BJ (cell line): ENCODE data around the gene PC. TPM values are rescaled to one million over a fixed set of nuclear protein-coding genes. Genes with fewer than 3 reads are reported as not detected.

Experiments
- CTCF ChIA-PET: fragments of 350-600 bp; formaldehyde crosslinking; extraction: SDS; loops from one replicate; lab custom pipeline; 2021; ENCODE audit warnings: antibody characterized with exemption, inconsistent platforms; lab: Yijun Ruan, JAX
- POLR2A ChIA-PET: fragments of 300-600 bp; sonication (Branson Sonifier 250); formaldehyde crosslinking; extraction: SDS; loops from one replicate; lab custom pipeline; 2021; ENCODE audit warnings: antibody characterized with exemption; lab: Charles Lee
- DNase-seq: peaks from one replicate; pipeline ENCODE4 v3.0.0-alpha.2; 2011; ENCODE audit warnings: low read depth
- H3K27me3 ChIP-seq: 2 replicates; pipeline ENCODE4 v1.6.0; 2011; ENCODE audit warnings: low read length; ENCODE audit not compliant: control insufficient read depth, insufficient read depth
- H3K36me3 ChIP-seq: 2 replicates; pipeline ENCODE4 v1.5.1; 2011; ENCODE audit warnings: low read length; ENCODE audit not compliant: control insufficient read depth, insufficient read depth
- H3K4me3 ChIP-seq: 2 replicates; pipeline ENCODE4 v1.5.1; 2011; ENCODE audit warnings: low read depth, mild to moderate bottlenecking, control low read depth, low read length
- CTCF ChIP-seq: IDR thresholded peaks from 2 replicates; pipeline ENCODE4 v1.5.1; 2011; ENCODE audit warnings: low read depth, mild to moderate bottlenecking, control low read depth, inconsistent platforms, low read length, moderate library complexity; ENCODE audit not compliant: insufficient read depth
- polyA plus RNA-seq: library from polyadenylated mRNA; depleted of rRNA; stranded (reverse); fragments of >200 nt; gene quantifications from 2 replicates; pipeline ENCODE4 v1.2.3, GENCODE V29; 2011

PC gene
- polyA plus RNA-seq, 1 experiment = 14.3 TPM

- Histone ChIP-seq H3K27me3 (no peaks in the 10 kb centered on the region), H3K4me3 (no peak overlapping the region), H3K36me3 (no peaks in the 10 kb centered on the region; the same call in 1 of the 2 replicates)
- no peak for TF ChIP-seq CTCF
- ChIA-PET CTCF (interaction anchor here (0.9 kb wide), 1 partner anchor 95 kb away, joined by 3 read pairs; no protein-coding TSS in a partner anchor), POLR2A (no interaction called here)
- DNase-seq = no peak
Observed at GRCh38 chr11:66951135-66951534, 7.0 kb downstream of the PC start.

GRCh38 chr11:66950112-66950535 lies 8.1 kb downstream of the PC start:
- no peaks in the 10 kb centered on the region for H3K27me3 ChIP-seq
- no peak overlapping the region for H3K4me3 ChIP-seq
- ChIA-PET CTCF (interaction anchor here (1.0 kb wide), 1 partner anchor 103 kb away, joined by 3 read pairs; no protein-coding TSS in a partner anchor), POLR2A (no interaction called here)
- DNase-seq = no peak
- H3K36me3 ChIP-seq = no peaks in the 10 kb centered on the region; the same call in 1 of the 2 replicates
- TF ChIP-seq CTCF = no peak

GRCh38 chr11:66938582-66939135 lies 19.5 kb downstream of the PC start:
- DNase-seq = no peak
- no peaks in the 10 kb centered on the region for H3K27me3 ChIP-seq
- ChIA-PET CTCF (no interaction called here), POLR2A (no interaction called here)
- H3K36me3 ChIP-seq = no peaks in the 10 kb centered on the region
- TF ChIP-seq CTCF = no peak
- no peak overlapping the region for H3K4me3 ChIP-seq

- ChIA-PET CTCF (interaction anchor here (0.9 to 1.5 kb wide), 3 partner anchors 38 to 103 kb away, joined by 3 read pairs; no protein-coding TSS in a partner anchor), POLR2A (no interaction called here)
- Histone ChIP-seq H3K27me3 (no peaks in the 10 kb centered on the region), H3K36me3 (no peaks in the 10 kb centered on the region), H3K4me3 (no peak overlapping the region)
- TF ChIP-seq CTCF = no peak
- no peak for DNase-seq
Observed at GRCh38 chr11:66937193-66937733, 20.9 kb downstream of the PC start.

GRCh38 chr11:66936311-66936711 lies 21.9 kb downstream of the PC start:
- Histone ChIP-seq H3K4me3 (no peak overlapping the region), H3K27me3 (no peaks in the 10 kb centered on the region), H3K36me3 (no peaks in the 10 kb centered on the region)
- ChIA-PET POLR2A (interaction anchor here (1.2 kb wide), 1 partner anchor 34 kb away, joined by 4 read pairs; no protein-coding TSS in a partner anchor), CTCF (interaction anchor here (0.6 to 1.5 kb wide), 5 partner anchors 11 to 102 kb away, joined by 3 read pairs; no protein-coding TSS in a partner anchor)
- TF ChIP-seq CTCF = no peak
- DNase-seq = peak; percentile 70
